ENCODE measurements around the gene SYT15.
"Not testable (repeated sequence)": the region's sequence is repeated elsewhere in the genome, so short reads cannot be mapped to it uniquely, and the experiment has no call there.

The SYT15 gene

GRCh38 chr10:46578474-46579178 is at the start of gene SYT15:
SYT15 (plus strand) TSS chr10:46579128; CDS start chr10:46579169, 41 bp downstream.
- not testable (repeated sequence) for DNase-seq

- not testable (repeated sequence) for DNase-seq
Observed at GRCh38 chr10:46529742-46530141, 49.2 kb upstream of the SYT15 start.

DNA sequence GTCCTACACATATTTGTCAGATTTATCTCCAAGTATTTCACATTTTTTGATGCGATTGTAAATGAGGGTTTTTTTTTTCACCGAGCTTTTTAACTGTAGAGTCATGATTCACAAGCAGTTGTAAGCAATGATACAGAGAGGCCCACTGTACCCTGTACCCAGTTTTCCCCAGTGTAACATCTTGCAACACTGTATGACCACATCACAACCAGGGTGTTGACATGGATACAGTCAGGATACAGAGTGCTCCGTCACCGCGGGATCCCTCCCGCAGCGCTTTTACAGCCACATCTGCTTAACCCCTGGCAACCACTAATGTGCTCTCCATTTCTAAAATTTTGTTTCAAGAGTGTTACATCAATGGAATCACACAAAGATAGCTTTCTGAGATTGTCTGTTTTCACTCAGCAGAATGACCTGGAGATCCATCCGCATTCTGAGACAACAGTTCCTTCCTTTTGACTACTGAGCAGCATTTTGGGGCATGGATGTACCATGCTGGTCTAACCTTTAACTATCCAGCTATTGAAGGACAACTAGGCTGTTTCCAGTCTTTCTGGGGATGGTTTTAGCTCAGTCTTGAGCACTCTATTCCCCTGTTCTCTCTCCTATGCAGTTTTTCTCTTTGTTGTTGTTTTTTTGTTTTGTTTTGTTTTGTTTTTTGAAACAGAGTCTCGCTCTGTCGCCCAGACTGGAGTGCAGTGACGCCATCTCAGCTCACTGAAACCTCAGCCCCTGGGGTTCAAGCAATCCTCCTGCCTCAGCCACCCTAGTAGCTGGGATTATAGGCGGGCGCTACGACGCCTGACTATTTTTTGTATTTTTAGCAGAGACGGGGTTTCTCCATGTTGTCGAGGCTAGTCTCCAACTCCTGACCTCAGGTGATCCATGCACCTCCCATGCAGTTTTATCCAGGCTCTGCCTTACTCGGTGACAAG is 48.4 kb upstream of the SYT15 start:
- no peak for DNase-seq

- DNase-seq, result not testable (repeated sequence)
Observed at GRCh38 chr10:46532256-46532655, 46.7 kb upstream of the SYT15 start.

DNA sequence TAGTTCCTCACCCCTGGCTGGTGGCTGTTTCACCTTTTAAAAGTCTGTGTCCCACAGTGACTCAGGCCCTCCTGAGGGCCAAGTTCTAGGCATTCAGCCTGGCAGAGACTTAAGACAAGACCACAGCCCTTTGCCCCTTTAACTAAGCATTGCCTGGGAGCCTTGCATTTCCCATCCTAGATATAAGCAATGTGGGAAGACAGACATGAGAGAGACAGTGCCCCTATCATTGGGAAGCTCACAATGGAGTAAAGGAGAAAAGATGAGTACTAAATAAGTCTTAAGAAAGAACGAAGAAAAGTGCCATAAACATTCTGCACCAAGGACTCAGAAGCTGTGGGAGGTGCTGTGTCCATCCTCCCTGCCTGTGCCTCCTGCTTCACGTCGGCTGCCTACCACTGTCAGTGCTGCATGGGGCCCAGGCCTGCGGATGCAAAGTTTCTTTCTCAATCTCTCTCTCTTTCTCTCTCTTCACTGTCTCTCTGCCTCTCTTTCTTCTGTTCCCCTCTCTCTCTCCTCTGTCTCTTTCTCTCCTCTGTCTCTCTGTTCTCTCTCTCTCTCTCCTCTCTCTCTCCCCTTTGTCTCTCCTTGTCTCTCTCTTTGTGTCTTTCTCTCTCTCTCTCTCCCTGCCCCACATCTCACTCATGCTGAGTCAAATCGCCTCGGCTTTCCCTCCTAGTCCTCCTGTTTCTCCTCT is 44.0 kb upstream of the SYT15 start:
- no peak for DNase-seq

DNA sequence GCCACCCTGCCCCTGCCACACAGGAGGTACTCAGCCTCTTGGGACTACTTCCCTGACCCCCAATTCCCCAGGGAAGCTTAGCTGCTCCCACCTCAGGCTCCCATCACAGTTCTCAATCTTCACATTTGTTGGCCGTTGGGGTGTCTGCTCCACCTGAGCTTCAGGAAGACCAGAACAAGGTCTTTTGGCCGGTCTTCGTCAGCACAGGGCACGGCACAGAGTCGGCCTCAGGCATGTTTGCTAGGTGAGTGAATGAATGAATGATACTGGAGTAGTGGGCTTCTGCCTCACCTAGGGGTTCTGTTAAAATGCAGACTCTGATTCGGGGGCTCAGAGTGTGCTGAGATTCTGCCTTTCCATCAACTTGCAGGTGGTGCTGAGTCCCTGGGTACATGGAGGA is 42.8 kb upstream of the SYT15 start:
- no peak for DNase-seq

GRCh38 chr10:46536781-46537180 is 42.1 kb upstream of the SYT15 start:
- no peak for DNase-seq

DNA sequence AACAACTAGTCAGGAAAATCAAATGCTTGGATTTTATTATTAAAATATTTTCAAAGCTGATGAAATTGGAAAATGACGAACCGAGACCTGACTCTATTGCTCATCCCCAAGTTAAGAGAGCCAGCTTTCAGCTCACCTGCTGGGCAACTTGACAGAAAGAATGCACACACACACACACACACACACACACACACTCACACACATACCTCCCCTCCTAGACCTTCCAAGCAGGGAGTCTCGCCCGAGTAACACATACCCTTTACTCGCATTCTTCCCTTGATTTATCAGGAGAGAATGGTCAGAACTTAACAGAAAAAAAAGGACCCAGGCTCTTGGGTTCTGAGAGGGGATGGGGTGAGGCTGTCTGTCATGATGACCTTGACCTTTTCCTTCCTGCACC is 41.6 kb upstream of the SYT15 start:
- no peak for DNase-seq

DNA sequence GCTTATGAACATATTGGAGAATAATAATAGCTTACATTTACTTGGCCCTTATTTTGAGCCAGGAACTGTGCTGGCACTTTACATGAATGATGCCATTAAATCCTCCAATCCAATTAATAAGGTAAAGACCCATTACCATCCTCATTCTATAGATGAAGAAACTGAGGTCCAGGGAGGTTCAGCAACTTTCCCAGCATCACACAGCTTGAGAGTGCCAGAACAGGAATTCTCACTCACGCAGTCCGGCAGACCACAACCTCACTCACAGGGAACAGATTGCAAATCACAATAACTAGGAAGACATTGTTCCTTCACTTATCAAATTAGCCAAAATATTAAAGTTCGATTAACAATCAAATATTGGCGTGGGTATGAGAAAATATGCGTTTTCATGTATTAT is 40.8 kb upstream of the SYT15 start:
- no peak for DNase-seq

DNA sequence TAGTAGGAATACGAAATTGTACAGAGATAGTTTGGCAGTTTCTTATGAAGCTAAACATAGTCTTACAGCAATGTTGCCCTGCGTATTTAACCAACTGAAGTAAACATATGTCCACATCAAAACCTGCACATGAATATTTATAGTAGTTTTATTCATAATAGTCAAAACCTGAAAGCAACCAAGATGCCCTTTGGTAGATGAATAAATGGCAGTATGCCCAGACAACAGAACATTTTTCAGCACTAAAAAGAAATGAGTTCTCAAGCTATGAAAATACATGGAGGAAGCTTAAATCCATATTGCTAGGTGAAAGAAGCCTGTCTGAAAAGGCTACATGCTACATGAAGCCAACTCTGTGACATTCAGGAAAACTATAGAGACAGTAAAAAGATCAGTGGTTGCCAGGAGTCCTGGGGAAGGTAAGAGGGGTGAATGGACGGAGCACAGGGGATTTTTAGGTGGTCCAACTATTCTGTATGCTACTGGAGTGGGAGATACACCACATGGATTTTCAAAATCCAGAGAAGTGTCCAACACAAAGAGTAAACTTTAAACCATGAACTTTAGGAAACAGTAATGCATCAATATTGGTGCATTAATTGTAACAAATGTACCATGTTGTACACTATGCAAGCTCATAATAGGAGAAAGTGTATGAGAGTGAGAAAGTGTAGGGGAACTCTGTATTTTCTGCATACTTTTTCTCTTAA is 40.1 kb upstream of the SYT15 start:
- no peak for DNase-seq

DNA sequence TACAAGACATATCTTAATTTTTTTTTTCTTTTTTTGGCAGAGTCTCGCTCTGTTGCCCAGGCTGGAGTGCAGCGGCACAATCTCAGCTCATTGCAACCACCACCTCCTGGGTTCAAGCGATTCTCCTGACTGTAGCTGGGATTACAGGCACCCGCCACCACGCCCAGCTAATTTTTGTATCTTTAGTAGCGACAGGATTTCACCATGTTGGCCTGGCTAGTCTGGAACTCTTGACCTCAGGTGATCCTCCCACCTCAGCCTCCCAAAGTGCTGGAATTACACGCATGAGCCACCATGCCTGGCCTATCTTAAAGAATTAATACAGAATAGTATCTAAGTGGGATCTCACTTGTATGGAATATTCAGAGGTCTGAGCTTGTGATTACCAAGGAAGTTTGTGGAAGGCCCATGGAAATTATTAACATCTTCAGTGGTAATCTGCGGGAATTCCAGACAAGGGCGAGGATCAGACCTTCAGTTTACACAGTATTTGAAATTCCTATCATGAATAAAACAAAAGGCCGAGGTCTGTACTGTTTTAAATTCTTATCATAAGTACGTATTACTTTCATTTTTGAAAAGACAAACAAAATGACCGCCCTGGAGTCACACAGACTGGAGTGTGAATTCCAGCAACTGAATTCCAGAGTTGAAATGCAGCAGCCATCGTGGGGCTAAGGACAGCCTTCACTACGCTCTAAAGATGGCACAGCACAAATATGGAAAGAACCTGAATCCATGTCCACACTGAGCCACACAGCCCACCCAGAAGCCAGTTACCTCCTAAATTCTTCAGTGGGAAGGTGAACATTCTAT is 39.1 kb upstream of the SYT15 start:
- no peak for DNase-seq

DNA sequence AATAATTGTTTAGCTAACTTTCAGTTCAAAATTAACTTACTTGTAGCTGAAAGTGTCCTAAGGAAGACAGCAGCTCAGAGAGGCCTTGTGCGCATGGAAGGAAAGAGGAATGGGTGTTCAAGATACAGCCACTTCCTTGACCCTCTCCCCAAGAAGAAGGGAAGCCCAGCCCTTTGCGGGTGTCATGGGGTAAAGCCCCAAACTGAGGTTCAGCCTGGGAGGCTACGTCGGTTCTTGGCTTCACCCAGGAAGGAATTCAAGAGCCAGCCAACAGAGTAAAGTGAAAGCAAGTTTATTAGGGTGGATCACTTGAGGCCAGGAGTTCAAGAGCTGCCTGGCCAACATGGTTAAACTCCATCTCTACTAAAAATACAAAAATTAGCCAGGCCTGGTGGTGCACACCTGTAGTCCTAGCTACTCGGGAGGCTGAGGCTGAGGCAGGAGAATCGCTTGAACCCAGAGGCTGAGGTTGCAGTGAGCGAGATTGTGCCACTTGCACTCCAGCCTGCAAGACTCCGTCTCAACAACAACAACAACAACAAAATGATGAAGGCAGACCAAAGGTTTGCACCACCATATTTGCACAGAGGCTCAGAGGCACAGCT is 38.4 kb upstream of the SYT15 start:
- no peak for DNase-seq

DNA sequence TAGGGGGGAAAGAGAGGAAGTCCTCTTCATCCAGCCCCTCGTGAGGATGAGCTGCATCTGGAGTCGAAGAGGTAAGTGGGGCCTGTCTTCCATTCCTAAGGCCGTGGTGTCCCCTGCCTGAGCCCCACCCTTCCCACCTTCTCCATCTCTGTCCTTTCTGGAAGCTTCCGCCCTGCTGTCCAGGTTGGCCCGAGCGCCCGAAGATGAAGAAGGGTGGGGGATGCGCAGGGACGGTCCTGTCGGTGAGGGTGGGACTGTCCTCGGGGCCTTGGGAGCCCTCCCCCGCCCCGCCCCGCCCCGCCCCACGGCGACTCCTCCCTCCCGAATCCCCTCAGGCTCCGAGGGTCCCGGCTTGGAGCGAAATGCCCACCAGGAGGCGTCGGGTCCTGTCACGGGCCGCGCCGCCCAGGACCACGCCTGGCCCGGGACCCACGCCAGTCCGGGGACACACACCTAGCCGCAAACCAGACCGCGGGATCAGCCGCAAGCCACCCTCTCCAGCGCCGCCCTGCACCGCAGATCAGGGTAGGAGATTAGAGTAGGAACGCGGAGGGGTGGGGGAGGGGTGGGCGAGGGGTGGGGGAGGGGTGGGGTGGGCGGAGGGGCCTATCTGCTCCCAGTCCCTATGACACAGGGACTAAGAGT is 37.8 kb upstream of the SYT15 start:
- DNase-seq, result no peak

- DNase-seq, result no peak
Observed at GRCh38 chr10:46541735-46542566, 37.0 kb upstream of the SYT15 start.

DNA sequence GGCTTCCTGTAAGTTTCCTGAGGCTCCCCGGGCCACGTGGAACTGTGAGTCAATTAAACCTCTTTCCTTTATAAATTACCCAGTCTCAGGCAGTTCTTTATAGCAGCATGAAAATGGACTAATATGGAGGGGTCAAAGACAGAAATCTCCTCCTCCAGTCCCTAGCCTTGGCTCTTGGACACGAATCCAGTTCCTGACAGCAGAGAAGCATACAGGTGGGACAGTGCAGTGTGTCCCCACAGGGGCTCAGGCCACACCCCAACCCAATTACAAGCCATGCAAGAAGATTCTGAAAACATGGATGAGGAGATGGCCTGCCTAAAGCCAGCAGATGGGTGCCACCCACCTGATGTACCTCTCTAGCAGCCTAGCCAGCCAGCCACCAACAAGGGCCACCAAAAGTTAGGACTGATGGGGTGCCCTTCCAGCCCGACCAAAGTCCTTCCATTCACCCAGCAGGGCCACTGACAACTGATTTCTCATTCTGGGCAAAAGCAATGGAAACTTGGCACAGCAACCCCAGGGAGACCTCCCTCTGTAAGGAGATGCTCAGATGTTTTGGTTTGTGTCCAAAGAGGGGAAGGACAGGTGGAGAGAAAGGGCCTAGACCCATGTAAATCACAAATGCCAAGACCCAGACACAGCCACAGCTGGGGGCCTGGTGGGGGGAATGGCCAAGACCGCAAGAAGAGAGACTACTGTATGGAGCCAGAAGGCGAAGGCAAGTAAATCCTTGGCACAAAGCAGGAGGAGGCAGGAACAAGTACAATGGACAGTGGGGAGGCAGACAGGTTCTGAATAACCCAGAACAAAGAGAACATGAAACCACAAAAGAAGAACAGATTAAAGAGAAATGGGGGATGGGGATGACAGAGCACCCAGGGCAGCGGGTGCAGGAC is 36.1 kb upstream of the SYT15 start:
- no peak for DNase-seq

- no peak for DNase-seq
Observed at GRCh38 chr10:46543466-46544377, 35.2 kb upstream of the SYT15 start.

- DNase-seq, result no peak
Observed at GRCh38 chr10:46544989-46545791, 33.7 kb upstream of the SYT15 start.
